GM06990 (cell line): ENCODE measurements around the gene F2RL3.

ENCODE experiments used
- DNase-seq: peaks from one replicate; pipeline ENCODE4 v3.0.0-alpha.2; 2011; ENCODE audit not compliant: insufficient read length; ENCODE audit errors: extremely low read depth
- H3K27me3 ChIP-seq: replicated peaks from 2 replicates; pipeline ENCODE4 v1.6.0; 2011; ENCODE audit warnings: low read length; ENCODE audit not compliant: control insufficient read depth, insufficient read depth
- H3K36me3 ChIP-seq: 2 replicates; pipeline ENCODE4 v1.5.1; 2011; ENCODE audit warnings: low read length; ENCODE audit not compliant: control insufficient read depth, insufficient read depth
- H3K4me3 ChIP-seq: replicated peaks from 2 replicates; pipeline ENCODE4 v1.5.1; 2011; ENCODE audit warnings: low read depth, mild to moderate bottlenecking, control low read depth, low read length
- CTCF ChIP-seq: IDR thresholded peaks from 2 replicates; pipeline ENCODE4 v1.5.1; 2011; ENCODE audit warnings: low read length, control low read depth, mild to moderate bottlenecking, inconsistent platforms; ENCODE audit not compliant: insufficient read depth, poor library complexity, severe bottlenecking

Gene F2RL3

GRCh38 chr19:16914421-16914820 is 25.6 kb downstream of the F2RL3 start:
- Histone ChIP-seq H3K4me3 (no peak overlapping the region), H3K27me3 (no peaks in the 10 kb centered on the region), H3K36me3 (no peaks in the 10 kb centered on the region)
- TF ChIP-seq CTCF = no peak
- DNase-seq = no peak

GRCh38 chr19:16915135-16915534 is 26.3 kb downstream of the F2RL3 start:
- DNase-seq = no peak
- TF ChIP-seq CTCF = no peak
- no peak overlapping the region for H3K4me3 ChIP-seq
- no peaks in the 10 kb centered on the region for H3K27me3 ChIP-seq
- no peaks in the 10 kb centered on the region for H3K36me3 ChIP-seq

- Histone ChIP-seq H3K27me3 (no peaks in the 10 kb centered on the region), H3K36me3 (no peaks in the 10 kb centered on the region), H3K4me3 (no peak overlapping the region)
- no peak for DNase-seq
- no peak for TF ChIP-seq CTCF
These were observed 26.9 kb downstream of the F2RL3 start for GRCh38 chr19:16915734-16916133.

- no peak overlapping the region for H3K4me3 ChIP-seq
- no peaks in the 10 kb centered on the region for H3K36me3 ChIP-seq
- DNase-seq = no peak
- TF ChIP-seq CTCF = no peak
- H3K27me3 ChIP-seq = no peaks in the 10 kb centered on the region
These were observed 28.6 kb downstream of the F2RL3 start for GRCh38 chr19:16917401-16917800.

GRCh38 chr19:16919496-16919895 is 30.7 kb downstream of the F2RL3 start:
- H3K4me3 ChIP-seq = no peak overlapping the region
- no peaks in the 10 kb centered on the region for H3K27me3 ChIP-seq
- H3K36me3 ChIP-seq = no peaks in the 10 kb centered on the region
- TF ChIP-seq CTCF = no peak
- no peak for DNase-seq

GRCh38 chr19:16920816-16921529 is 32.2 kb downstream of the F2RL3 start:
- Histone ChIP-seq H3K36me3 (no peaks in the 10 kb centered on the region), H3K4me3 (no peak overlapping the region), H3K27me3 (no peaks in the 10 kb centered on the region)
- DNase-seq = no peak
- TF ChIP-seq CTCF = no peak
